ENCODE data around the gene DQX1.

DNA sequence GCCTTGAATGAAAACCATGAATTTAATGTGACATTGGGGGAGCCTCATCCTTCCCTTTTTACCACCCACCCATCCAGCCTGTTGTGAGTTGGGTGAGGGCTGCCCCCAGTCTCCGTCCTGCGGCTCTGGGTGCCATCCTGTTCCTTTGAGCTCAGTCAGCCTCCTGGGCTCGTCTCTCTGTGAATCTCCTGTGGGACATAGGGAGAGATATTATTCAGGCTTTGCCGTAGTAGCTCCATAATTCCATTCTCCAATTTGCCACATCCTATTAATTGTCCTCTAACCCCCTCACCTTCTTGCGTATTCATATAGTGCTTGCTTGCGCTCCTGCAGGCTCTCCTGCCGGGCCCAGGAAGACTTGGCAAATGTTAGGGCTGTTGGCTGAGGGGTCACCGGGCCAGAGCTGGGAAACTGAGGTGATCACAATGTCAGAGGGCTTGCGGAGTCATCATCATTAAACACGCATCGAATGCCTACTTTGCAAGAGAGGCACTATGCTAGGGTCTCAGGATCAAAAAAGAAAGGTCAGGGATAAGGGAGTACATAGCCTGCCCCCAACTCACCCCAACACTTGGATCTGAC is 709 bp upstream of the DQX1 start:
- TF ChIP-seq, protein P1, sequence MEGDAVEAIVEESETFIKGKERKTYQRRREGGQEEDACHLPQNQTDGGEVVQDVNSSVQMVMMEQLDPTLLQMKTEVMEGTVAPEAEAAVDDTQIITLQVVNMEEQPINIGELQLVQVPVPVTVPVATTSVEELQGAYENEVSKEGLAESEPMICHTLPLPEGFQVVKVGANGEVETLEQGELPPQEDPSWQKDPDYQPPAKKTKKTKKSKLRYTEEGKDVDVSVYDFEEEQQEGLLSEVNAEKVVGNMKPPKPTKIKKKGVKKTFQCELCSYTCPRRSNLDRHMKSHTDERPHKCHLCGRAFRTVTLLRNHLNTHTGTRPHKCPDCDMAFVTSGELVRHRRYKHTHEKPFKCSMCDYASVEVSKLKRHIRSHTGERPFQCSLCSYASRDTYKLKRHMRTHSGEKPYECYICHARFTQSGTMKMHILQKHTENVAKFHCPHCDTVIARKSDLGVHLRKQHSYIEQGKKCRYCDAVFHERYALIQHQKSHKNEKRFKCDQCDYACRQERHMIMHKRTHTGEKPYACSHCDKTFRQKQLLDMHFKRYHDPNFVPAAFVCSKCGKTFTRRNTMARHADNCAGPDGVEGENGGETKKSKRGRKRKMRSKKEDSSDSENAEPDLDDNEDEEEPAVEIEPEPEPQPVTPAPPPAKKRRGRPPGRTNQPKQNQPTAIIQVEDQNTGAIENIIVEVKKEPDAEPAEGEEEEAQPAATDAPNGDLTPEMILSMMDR (conservative IDR thresholded peaks at IDR 0.05) = no peak
- no peak for TF ChIP-seq EZH2 (IDR thresholded peaks at IDR 0.05; ENCODE audit: low read depth)

Data from PC-9 (cell line).